BE2C (cell line): Measurements from ENCODE around the gene HLF.

Experiments
- DNase-seq: peaks from one replicate; pipeline ENCODE4 v3.0.0-alpha.2; 2020
- H3K27me3 ChIP-seq: fragments of 250-450 bp; sonication (Bioruptor Pico); 2 replicates; pipeline ENCODE4 v1.5.1; 2020; ENCODE audit warnings: mild to moderate bottlenecking
- H3K36me3 ChIP-seq: fragments of 250-450 bp; sonication (Bioruptor Pico); 2 replicates; pipeline ENCODE4 v1.5.1; 2020; ENCODE audit warnings: mild to moderate bottlenecking
- H3K4me1 ChIP-seq: fragments of 250-450 bp; sonication (Bioruptor Pico); 2 replicates; pipeline ENCODE4 v1.5.1; 2020
- H3K4me3 ChIP-seq: 2 replicates; pipeline ENCODE4 v1.5.1; 2011; ENCODE audit warnings: low read depth, low read length
- H3K9me3 ChIP-seq: fragments of 250-450 bp; sonication (Bioruptor Pico); 2 replicates; pipeline ENCODE4 v1.5.1; 2020
- CTCF ChIP-seq: IDR thresholded peaks from 2 replicates; pipeline ENCODE4 v1.5.1; 2012; ENCODE audit warnings: mild to moderate bottlenecking, low read depth, low read length

Gene HLF

GRCh38 chr17:55335625-55336024 lies 70.9 kb downstream of the HLF start:
- Histone ChIP-seq H3K36me3 (no peaks in the 10 kb centered on the region), H3K9me3 (no peaks in the 10 kb centered on the region), H3K27me3 (no peaks in the 10 kb centered on the region), H3K4me1 (no peaks in the 10 kb centered on the region), H3K4me3 (no peak overlapping the region)
- DNase-seq: no peak
- TF ChIP-seq CTCF: no peak

GRCh38 chr17:55336426-55336825 lies 71.7 kb downstream of the HLF start:
- Histone ChIP-seq H3K27me3 (no peaks in the 10 kb centered on the region), H3K9me3 (no peaks in the 10 kb centered on the region), H3K4me1 (no peaks in the 10 kb centered on the region), H3K36me3 (no peaks in the 10 kb centered on the region), H3K4me3 (no peak overlapping the region)
- no peak for TF ChIP-seq CTCF
- DNase-seq: no peak

DNA sequence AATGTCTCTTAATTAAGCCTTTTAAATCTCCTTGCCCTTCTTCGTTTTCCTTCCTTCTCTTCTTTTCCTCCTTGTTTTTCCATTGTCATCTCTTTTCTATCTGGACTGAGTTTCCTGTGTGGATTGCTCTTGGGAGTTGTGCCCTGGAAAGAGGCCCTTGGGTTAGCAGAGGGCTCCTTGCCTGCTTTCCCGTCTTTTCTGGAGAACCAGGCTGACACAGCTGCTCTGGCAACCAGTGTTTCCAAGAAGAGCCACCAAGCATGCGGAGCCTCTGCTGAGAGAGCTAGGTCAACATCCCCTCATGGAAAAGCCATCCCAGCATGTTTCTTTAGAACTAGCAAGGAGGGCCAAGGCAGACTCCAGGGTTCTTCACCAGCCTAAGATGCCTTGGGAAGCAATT lies 75.4 kb downstream of the HLF start:
- Histone ChIP-seq H3K4me1 (peaks cover 4% of the 10 kb centered on the region), H3K9me3 (no peaks in the 10 kb centered on the region), H3K36me3 (no peaks in the 10 kb centered on the region), H3K27me3 (no peaks in the 10 kb centered on the region), H3K4me3 (no peak overlapping the region)
- DNase-seq: no peak
- no peak for TF ChIP-seq CTCF

GRCh38 chr17:55340686-55341085 lies 75.9 kb downstream of the HLF start:
- no peak for TF ChIP-seq CTCF
- Histone ChIP-seq H3K27me3 (no peaks in the 10 kb centered on the region), H3K4me1 (peaks cover 4% of the 10 kb centered on the region), H3K4me3 (no peak overlapping the region), H3K9me3 (no peaks in the 10 kb centered on the region), H3K36me3 (no peaks in the 10 kb centered on the region)
- no peak for DNase-seq

DNA sequence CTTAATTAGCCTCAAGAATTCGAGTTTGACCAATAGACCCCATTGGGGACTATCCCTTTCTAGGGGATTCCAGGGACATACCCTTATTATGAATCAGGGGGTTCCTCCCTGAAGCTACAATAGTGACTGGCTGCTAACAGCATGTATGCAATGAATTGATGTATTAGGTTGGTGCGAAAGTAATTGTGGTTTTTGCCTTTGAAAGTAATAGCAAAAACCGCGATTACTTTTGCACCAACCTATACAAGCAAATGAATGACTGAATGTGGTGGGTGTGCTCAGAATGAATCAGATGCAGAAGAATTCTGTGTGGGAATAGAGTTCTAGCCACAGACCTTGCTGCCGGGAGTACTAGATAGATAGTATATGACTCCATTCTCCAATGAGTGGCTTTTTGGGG lies 76.7 kb downstream of the HLF start:
- no peak for TF ChIP-seq CTCF
- no peak for DNase-seq
- no peaks in the 10 kb centered on the region for H3K9me3 ChIP-seq

DNA sequence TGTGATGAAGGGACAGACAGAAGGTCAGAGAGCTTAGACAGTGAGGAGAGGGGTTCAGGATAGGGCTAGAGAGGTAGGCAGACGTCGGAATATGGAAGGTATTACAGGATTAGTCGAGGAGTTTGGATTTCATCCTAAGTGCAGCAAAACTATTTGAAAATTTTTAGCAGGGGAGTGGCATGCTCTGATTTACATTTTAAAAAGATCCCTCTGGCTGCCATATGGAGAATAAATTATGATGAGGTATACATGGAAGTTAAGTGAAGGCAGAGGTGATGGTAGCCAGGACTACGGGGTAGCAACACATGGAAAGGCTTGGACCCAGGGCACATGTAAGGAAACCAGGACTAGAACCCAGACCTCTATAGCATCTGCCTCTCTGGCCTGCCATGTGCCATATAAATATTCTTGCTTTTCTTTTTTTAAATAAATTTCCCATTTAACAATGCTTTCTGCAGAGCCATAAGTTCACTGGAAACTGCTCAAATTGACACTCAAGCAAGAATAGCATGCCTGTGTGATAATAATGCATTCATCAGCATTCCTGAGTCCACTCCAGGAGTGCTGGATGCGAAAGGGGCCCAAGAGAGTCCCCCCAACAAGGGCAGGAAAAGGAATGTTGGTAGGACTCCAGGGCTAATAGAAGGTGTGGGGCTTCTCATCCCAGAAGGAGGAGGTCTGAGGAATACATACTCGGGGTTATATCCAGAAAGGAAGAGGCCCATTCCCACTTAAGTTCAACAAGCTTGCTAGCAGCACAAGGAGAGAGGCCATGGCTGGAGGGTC lies 78.2 kb downstream of the HLF start:
- no peaks in the 10 kb centered on the region for H3K9me3 ChIP-seq
- H3K36me3 ChIP-seq: no peaks in the 10 kb centered on the region
- H3K27me3 ChIP-seq: no peaks in the 10 kb centered on the region
- DNase-seq: no peak
- H3K4me1 ChIP-seq: peaks cover 4% of the 10 kb centered on the region
- no peak overlapping the region for H3K4me3 ChIP-seq
- TF ChIP-seq CTCF: no peak

More for the DNA sequence above, 76.7 kb downstream of the HLF start:
- no peaks in the 10 kb centered on the region for H3K27me3 ChIP-seq
- peaks cover 4% of the 10 kb centered on the region for H3K4me1 ChIP-seq
- no peak overlapping the region for H3K4me3 ChIP-seq
- no peaks in the 10 kb centered on the region for H3K36me3 ChIP-seq
